AG04450 (cell line): Measurements from ENCODE around the gene ADAMTSL1. TPM values are rescaled to one million over a fixed set of nuclear protein-coding genes. Genes with fewer than 3 reads are reported as not detected.

Experiments used
- CTCF ChIA-PET: fragments of 300-600, 350-600 bp; formaldehyde crosslinking; extraction: SDS; loops from one replicate; lab custom pipeline; 2022; ENCODE audit warnings: antibody characterized with exemption, inconsistent platforms; lab: Charles Lee
- POLR2A ChIA-PET: fragments of 350-600 bp; formaldehyde crosslinking; extraction: SDS; loops from one replicate; lab custom pipeline; 2021; ENCODE audit warnings: antibody characterized with exemption, inconsistent platforms; lab: Yijun Ruan, JAX
- DNase-seq: peaks from one replicate; pipeline ENCODE4 v3.0.0-alpha.2; 2011; ENCODE audit warnings: low read depth, low spot score
- H3K27ac ChIP-seq: one replicate; pipeline ENCODE4 v1.5.1; 2012; ENCODE audit warnings: low read depth, low read length, control low read depth
- H3K27me3 ChIP-seq: one replicate; pipeline ENCODE4 v1.6.0; 2012; ENCODE audit warnings: low read length; ENCODE audit not compliant: control insufficient read depth, insufficient read depth
- H3K4me3 ChIP-seq: 2 replicates; pipeline ENCODE4 v1.5.1; 2011; ENCODE audit warnings: mild to moderate bottlenecking, low read depth, low read length, control low read depth
- H3K9me3 ChIP-seq: 2 replicates; pipeline ENCODE4 v1.5.1; 2012; ENCODE audit warnings: low read length; ENCODE audit not compliant: control insufficient read depth, insufficient read depth
- CTCF ChIP-seq: IDR thresholded peaks from 2 replicates; pipeline ENCODE4 v1.5.1; 2011; ENCODE audit warnings: low read depth, low read length, control low read depth, inconsistent platforms
- polyA plus RNA-seq: library from polyadenylated mRNA; depleted of rRNA; stranded (reverse); fragments of >200 nt; gene quantifications from 2 replicates; pipeline ENCODE4 v1.2.3, GENCODE V29; 2011

ADAMTSL1 gene
- polyA plus RNA-seq, 1 experiment = 22.2 TPM

- Histone ChIP-seq H3K9me3 (no peaks in the 10 kb centered on the region), H3K27me3 (no peaks in the 10 kb centered on the region), H3K4me3 (no peak overlapping the region), H3K27ac (no peak overlapping the region)
- no peak for TF ChIP-seq CTCF
- DNase-seq = no peak
- POLR2A ChIA-PET = no interaction called here
- CTCF ChIA-PET = interaction anchor here (1.0 kb wide), 1 partner anchor 9 kb away, joined by 5 read pairs; no protein-coding TSS in a partner anchor
These were observed 325.5 kb downstream of the ADAMTSL1 start for GRCh38 chr9:18799428-18799827.

GRCh38 chr9:18800579-18800978 lies 326.6 kb downstream of the ADAMTSL1 start:
- Histone ChIP-seq H3K9me3 (no peaks in the 10 kb centered on the region), H3K4me3 (no peak overlapping the region), H3K27ac (no peak overlapping the region), H3K27me3 (no peaks in the 10 kb centered on the region)
- ChIA-PET CTCF (no interaction called here), POLR2A (no interaction called here)
- no peak for DNase-seq
- no peak for TF ChIP-seq CTCF

- no peak for DNase-seq
- ChIA-PET CTCF (no interaction called here), POLR2A (no interaction called here)
- H3K9me3 ChIP-seq = no peaks in the 10 kb centered on the region
- no peak overlapping the region for H3K4me3 ChIP-seq
- no peak overlapping the region for H3K27ac ChIP-seq
- no peaks in the 10 kb centered on the region for H3K27me3 ChIP-seq
- TF ChIP-seq CTCF = no peak
These were observed 331.4 kb downstream of the ADAMTSL1 start for GRCh38 chr9:18805386-18805785.

- ChIA-PET CTCF (interaction anchor here (0.6 kb wide), 1 partner anchor 189 kb away, joined by 3 read pairs; no protein-coding TSS in a partner anchor), POLR2A (no interaction called here)
- no peak overlapping the region for H3K4me3 ChIP-seq
- H3K27ac ChIP-seq = no peak overlapping the region
- TF ChIP-seq CTCF = no peak
- DNase-seq = no peak
- no peaks in the 10 kb centered on the region for H3K27me3 ChIP-seq
- no peaks in the 10 kb centered on the region for H3K9me3 ChIP-seq
These were observed 332.5 kb downstream of the ADAMTSL1 start for GRCh38 chr9:18806232-18807080.

GRCh38 chr9:18810581-18810980 lies 336.6 kb downstream of the ADAMTSL1 start:
- ChIA-PET CTCF (no interaction called here), POLR2A (no interaction called here)

More at GRCh38 chr9:18810581-18810980, 336.6 kb downstream of the ADAMTSL1 start:
- Histone ChIP-seq H3K27ac (no peak overlapping the region), H3K27me3 (no peaks in the 10 kb centered on the region), H3K4me3 (no peak overlapping the region), H3K9me3 (no peaks in the 10 kb centered on the region; the same call in 1 of the 2 replicates)
- TF ChIP-seq CTCF = no peak
- DNase-seq = no peak
